NCI-H526 treated with DMSO at 0.1 percent for 48 hours (cell line): ENCODE results near the gene PAK3.

Source experiments
- DNase-seq: peaks from one replicate; lab custom pipeline; 2025; lab: John Stamatoyannopoulos, UW

The PAK3 gene

DNA sequence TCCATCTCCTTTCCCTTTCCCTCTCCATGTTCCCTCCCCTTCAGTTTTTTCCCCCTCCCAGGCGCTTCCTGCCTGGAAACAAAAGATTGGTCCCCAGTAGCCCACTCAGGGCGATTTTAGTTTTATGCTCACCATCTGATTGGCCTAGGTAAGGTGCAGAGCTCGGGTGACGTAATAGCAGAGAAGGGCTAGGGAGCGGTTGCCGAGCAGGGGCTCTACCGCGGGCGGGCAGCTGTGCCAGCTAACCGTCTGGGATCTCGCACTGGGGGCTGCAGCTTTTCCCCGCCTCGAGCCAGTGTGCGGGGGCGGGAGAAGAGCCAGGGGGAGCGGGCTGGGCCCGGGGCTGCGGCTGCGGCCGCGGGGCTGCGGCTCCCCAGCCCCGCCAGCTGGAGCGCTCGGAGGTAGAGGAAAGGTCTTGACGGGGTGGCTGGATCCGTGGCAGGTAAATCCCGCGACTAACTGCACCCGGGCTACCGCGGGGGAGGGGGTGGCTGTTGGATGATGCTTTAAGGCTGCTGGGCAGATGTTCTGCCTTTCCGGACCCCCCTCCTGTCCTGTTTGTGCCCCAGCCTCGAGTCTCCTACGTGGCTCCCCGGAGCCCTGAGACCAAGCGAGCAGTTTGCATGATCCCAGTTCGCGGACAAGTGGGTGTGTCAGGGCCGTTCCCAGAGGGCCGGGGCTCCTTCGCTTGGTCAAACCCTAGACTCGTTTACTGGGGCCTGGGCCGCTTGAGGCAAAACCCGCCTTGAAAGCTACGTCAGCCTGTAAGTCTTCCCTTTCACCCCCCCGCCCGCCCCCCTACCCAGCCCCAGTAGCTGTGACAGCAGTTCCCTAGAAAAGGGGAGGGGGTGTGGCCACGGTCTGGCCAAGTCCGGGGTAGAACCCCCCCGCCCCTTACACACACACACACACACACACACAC, at the start of gene PAK3:
PAK3 (plus strand) TSS at position 218 of the 922 bp plus-strand sequence. CDS start 26,913 bp downstream, outside the sequence.
- DNase-seq = peak; percentile 35

DNA sequence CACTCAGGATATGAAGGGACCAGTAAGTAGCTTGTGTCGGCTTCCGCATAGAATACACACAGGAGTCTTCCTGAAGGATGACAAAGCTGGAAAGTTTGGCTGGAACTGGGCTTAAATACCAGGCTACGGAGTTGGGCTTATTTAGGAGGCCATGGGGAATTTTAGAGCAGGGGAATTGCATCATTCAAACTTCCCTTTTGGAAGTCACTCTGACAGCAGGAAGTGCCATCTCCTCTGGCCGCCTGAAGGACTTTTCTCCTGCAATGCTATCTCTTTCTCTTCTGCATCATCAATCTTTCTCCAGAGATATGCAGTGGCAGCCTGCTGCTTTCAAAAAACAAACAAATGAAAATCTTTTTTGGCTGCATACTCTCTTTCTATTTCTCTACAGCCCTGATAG, 48.4 kb upstream of the PAK3 start:
- DNase-seq = no peak

DNA sequence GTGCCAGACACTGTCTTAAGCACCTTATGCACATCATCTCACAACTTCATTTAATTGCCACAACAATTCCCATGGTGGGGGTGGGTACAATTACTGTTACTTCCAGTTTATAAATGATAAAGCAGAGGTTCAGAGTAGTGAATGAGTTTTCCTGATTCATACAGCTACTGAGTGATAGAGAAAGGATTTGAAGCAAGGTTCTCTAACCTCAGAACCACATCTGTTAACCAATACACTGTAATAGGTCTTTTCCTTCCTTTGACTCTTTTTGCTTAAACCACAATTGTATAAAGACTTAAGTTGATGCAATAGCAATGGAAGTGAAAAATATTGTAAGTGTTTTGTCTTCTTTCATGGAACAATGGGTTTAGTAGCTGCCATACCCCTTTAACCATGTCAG, 43.5 kb upstream of the PAK3 start:
- no peak for DNase-seq

DNA sequence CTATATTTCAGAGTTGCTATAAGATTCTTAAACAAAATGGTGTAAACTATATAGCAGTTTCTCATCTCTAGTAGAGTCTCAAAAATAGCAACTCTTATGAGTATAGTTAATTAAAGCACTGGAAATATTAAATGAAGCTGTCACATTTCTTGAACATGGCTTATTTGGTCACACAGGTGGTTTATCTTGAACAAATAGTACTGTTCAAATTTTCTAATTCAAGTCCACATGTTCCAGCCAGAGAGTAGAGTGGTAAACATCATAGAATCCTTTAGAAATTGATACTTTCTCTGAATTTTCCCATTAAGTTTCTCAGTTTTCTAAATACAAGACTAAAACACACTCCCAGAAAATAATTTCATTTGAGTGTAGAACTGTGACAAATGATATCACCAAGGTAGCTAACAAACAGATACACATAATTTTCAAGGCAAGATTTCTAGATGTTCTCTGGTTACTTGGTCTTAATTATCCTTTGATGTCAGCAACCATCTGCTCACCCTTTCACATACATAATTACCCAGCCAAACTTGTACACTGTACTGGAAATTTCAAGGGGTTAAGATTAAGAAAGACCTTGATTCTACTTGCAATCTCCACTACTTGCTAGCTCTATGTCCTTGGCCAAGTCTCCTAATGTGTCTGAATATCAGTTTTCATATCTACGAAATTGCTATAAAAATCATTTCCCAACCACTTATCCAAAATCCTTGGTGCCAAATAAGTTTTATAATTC, 24.3 kb upstream of the PAK3 start:
- no peak for DNase-seq

DNA sequence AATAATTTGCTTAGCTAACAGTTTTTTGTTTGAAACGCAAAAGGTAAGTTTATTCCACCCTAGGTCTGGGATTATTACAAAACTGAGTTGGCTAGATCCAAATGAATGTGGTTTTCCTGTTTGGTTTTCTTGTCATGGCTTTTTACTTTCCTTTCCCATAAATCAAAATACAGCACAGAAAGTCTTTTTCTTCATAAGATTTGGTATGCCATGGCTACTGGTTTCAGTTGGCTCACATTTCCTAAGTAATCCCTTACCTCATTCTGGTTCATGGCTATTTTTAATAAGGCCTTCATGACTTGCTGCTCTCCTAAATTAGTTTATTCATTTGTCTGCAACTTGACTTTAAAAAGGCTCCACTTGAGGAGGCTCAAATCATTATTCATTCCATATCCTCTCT, 12.9 kb upstream of the PAK3 start:
- DNase-seq = no peak

DNA sequence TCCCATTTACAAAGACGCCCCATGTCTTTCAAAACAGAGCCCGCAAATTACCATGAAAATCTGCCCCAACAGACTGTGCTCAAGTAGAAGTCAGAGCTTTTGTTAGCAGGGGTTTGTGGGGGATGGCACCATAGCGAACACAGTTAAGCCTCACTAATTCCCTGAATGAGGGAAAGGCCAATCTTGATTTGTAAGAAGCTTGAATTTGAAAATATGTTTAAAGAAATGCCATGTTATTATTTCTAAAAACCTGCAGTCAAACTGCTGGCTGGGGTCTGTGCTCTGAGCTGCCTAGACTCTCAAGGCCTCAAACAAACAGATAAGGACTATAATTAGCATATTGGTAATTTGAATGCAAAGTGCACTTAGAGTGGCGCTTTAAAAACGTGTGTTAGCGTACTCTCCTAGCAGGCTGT, 9.4 kb upstream of the PAK3 start:
- peak; percentile 74 for DNase-seq

DNA sequence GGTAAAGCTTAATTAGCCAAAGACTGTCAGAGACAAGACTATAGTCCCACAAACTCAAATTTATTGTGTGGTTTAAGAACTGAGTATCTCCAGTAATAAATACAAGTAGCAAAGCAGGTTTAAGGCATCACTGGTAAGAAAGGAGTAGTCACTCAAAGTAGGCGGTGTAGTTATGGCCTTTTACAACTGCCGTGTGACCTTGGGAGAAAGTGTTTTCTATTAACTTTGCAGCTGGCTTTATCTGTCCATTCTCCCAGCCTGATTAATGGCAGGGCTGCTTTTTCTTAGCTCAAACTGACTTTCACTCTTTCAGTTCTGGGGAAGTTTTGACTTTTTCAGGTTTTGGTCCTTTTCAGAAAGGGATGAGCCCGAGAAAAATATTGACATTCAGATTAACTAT, 7.4 kb upstream of the PAK3 start:
- no peak for DNase-seq

DNA sequence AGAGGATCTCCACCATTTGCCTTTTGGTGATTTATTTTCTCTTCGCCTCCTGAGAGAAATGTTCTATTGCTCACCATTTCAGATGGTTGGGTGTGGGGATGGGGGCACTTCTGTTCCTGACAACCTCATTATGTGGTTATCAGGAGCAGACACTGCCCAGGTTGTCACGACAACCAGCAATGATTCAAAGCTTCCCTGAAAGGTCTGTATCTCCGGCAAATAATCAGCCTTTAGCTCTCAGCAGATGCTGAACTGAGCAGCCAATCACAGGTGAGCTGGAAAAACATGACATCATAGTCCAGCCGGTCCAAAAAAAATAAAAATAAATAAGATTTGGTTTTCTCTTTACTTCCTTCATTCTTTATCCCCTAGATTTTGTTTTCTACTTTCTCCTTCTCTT, 5.5 kb upstream of the PAK3 start:
- no peak for DNase-seq

DNA sequence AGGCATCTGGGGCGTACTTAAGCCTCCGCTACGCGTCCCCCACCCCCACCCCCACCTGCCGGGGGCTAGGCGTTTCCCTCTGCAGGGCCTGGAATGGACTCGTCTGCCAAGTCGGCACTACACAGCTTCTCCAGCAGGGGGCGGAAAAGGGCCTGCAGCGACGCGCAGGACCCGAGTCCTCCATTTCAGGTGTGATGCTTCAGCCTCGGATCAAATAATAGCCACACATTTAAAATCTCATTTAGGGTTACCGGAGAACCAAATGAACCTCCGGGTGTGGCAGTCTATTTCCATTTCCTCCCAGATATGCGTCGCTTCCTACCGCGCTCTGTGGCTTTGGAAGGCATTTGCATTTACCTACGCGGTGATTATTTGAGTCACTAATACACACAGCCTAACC, 2.9 kb downstream of the PAK3 start:
- DNase-seq = peak; percentile 27

DNA sequence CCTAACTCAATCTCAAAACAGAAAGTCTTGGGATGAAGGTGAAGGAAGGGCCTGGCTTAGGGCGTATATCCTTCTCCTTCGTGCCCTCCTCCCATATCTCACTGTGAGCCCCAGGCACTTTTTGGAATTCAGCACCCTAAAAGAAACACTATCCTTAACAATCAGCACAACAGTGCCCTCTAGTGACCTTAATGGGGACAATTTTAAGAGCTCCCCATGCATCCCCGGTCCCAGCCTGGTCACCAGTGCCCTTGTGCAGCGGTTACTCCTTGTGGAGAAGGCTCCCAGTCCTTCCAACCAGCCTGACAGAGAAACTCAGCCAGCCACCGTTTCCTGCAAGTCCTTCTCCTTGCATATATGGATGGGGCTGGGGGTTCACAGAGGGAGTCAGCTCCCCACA, 4.2 kb downstream of the PAK3 start:
- DNase-seq = peak; percentile 18

DNA sequence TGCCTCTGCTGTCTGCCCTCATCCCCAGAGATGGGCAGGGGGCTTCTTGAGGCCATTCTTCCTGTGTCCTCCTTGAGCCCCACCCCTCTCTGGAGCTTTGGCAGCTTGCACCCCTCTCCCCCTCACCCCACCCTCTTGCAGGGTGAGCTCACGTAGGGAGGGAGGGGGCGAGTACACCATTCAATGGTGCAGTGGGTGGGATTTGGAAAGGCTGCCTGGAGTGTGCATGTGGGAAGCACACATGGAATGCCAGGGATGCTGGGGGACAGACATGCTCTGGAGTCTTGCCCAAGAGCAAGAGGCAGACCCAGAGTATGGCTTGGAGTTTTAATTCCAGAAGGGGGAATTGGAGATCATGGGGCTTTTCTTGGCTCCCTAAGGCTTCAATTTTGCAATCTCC, 5.6 kb downstream of the PAK3 start:
- no peak for DNase-seq

DNA sequence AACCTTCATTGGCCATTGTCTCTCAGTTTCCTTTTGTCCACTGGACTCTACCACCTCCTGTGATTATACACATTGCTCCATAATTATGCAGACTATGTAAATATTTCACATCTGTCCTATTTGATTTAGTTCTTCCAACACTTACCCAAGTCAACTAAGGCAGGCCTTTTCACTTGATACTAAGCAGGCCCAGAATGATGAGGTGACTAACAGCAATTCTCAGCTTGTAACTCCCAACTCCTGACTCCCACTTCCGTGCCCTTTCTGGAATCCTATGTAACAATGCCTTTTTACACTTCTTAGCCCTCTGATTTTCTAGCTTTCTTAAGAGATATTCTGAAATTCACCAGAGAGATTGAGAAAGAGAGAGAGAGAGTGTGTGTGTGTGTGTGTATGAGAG, 6.6 kb downstream of the PAK3 start:
- DNase-seq = no peak

DNA sequence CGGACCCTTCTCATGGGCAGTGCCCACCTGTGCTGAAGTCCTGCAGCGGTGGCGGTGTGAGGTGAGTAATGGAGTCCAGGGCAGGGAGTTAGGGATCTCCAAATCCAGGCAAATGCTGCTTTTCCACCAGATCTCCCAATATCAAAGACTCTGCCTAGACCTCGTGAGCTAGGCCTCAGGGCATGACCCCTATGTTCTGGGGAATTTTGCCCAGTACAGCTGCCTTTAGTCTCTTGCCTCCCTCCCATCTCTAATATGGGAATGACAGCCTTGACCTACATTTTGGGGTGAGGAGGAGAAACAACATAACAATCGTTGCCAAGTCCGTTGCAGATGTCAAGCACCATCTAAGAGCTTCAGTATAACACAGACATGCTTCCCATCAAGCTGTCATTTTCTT, 7.3 kb downstream of the PAK3 start:
- no peak for DNase-seq

DNA sequence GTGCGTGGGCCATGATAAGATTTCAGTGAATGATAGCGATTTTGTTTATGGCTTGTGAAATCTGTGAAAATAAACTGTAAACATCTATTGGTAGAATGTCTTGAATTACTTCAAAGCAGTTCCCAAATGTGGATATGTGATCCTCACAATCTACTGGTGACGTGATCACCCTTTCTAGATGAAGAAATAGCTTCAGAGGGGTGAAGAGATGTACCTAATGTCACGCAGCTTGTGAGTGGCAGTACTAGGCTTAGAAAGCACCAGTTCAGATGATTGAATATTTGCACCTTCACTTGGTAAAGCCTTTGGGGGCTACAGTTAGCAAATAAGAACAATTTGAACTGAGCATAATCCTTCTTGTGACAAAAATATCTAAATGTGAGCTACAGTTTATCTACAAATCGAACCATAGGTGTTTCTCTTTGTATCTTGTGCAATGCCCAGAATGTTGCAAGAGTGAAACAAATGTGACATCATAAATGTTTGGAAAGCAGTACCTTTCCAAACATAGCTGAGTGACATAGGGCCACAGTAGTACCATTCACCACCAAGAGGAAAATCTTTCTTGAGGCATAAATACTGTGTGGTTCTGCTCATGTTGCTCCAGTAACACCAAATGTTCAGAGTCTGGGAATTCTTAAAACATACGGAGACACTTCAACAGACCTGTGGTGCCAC, 14.2 kb downstream of the PAK3 start:
- DNase-seq = no peak

DNA sequence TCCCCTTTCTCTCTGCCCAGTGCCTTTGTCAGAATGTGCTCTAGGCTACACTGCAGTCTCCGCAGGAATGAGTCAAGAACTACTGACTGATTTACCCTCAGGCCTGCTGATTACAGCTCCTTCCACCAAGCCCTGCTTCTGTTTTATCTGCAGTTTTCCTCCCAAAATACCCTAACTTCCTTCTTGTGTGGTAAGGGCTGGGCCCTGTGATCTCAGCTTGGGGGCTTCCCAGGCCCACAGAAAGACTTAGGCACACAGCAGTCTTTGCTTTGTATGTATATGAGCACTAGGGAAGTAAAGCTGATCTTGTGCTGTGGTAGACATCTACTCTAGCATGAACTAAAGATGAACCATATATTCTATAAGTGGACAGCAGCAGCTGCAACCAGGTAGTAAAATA, 18.8 kb downstream of the PAK3 start:
- no peak for DNase-seq

DNA sequence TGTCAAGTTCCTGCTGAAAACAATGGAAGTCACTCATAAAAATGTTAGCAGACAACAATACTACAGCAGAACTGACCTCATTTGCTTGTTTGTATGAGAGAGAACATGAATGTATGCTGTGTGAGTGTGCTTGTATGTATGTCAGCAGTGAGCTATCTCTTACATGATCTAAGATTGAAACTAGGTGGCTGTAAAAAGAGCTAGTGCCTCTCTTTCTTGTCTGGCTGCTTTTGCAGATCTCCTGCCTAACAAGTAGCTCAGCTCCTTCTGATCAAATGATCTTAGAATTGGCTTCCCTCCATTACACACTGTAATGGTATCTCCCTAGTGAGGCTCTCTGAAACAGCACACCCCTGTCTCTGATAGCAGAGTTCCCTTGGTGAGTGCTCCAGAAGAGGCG, 20.7 kb downstream of the PAK3 start:
- peak; percentile 53 for DNase-seq

DNA sequence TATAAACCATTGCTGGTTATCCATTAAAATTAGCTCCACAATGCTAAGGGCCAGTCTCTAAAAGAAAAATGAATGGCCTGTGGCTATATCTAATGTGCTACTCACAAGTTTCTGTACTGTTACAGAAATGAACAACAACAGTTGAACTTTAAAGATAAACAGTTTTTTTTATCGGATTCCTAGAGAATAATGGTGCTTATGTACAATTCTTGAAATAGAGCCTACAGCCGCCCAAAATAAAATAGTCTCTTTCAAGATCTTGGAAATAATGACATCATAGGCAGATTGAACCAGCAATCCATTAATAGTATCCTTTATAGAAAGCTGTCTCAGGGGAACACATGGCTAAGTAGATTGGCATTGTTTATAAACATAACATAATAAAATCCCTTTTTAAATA, 23.4 kb downstream of the PAK3 start:
- no peak for DNase-seq

DNA sequence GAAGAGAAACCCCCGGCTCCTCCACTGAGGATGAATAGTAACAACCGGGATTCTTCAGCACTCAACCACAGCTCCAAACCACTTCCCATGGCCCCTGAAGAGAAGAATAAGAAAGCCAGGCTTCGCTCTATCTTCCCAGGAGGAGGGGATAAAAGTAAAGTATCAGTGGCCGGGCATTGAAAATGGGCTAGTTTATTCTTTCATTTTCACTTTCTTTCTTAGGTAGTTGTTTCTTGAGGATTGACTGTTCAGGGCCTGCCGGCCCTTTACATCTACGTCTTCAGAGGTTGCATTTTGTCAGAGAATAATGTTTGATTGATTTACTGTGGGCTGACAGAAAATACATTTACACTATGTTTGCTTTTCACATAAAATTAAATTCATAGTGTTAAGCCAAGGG, 27.1 kb downstream of the PAK3 start:
- DNase-seq = no peak

DNA sequence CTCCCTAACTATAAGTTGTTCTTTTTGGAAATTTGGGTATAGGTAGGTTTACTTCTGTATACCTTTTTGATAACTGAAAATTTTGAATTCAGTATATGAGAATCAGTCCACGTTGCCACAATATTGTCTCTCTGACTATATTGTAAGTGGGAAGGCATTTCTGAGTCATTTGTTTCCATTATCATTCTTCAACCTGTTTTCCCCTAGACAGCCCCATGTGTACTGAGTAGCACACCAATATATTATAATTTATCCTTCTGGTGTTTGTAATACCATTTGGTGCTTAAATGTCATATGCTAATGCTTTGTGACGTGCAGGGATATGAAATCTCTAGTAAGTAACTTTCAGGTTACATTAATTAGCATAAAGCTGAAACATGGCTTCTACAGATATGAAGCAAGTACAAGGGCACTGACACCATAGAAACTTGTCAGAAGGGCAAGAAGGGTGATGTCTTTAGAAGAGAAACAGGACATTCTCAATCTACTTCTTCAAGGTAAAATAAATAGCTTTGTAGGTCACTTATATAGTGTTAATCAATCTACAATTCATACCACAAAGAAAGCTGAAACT, 27.7 kb downstream of the PAK3 start:
- no peak for DNase-seq

DNA sequence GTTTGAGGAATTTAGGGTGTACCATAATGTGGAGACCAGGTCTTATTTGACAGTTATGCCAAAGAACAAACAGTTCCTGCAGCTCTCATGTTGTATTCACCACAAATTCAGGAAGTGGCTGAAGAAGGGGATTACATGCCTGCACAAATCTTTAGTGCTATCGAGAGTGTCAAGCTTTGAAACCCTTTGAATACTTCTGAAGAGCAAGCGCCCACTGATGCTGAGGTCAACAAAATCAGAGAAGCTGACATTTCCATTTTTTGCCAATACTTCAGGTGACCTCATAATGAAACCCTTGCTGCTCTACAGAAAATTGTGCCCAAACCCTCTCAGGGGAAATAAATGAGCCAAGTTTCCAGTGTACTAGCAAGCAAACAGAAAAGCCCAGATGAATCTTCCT, 28.4 kb downstream of the PAK3 start:
- no peak for DNase-seq

DNA sequence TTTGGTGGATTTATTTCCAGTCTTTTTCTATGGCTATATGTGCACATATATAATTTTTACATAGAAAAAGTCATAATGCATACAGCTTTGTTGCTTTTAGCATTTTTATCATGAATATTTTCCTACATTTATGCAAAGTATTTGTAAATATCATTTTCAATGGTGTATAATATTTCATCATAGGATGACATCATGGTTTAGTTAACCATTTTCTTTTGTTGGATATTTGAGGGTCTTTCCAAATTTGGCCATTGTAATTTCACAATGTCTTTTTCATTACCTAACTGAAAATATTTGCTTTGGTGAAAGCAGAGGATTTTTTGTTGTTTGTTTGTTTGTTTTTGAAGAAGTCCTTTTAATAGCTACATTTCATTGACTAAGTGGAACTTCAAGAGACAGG, 31.0 kb downstream of the PAK3 start:
- DNase-seq = no peak

DNA sequence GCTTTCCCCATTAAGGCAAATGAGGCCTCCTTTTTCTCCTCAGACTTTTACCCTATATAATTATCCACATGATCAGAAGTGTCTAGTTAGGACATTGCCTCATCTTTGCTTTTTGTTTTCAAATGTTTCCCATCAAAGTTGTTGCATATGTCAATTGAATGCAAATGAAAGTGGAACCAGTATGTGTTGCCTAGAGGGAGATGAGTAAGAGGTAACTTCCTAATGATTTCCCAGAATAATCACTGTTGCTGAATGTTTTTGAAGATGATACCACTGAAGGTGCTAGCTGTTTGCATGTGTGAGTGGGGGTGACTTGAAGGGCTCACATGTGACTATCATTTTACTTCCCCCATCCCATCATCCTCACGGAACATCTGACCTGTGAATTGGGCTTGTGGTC, 33.9 kb downstream of the PAK3 start:
- DNase-seq = no peak
